COR-L47 (cell line): ENCODE results near the gene APBA1.
"Not testable (repeated sequence)": the region's sequence is repeated elsewhere in the genome, so short reads cannot be mapped to it uniquely, and the experiment has no call there.

ENCODE experiments used
- DNase-seq: peaks from one replicate; lab custom pipeline; 2025; lab: John Stamatoyannopoulos, UW

Gene APBA1

DNA sequence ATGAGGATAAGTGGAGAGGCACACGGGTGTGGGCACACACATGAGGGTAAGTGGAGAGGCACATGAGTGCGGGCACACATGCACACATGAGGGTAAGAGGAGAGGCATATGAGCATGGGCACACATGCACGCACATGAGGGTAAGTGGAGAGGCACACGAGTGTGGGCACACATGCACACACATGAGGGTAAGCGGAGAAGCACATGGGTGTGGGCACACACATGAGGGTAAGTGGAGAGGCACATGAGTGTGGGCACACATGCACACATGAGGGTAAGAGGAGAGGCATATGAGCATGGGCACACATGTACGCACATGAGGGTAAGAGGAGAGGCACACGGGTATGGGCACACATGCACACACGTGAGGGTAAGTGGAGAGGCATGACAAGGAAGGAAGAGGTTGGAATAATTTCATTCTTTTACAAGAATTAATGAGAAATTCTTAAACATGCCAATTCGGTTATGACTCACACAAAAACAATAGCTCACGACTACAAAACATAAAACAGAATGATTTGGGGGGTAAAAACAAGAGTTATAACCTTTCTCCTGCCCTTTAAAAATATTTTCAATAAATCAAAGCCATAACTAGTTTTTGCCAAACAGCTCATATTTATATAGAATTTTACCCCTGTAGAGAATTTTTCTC lies 67.5 kb downstream of the APBA1 start:
- no peak for DNase-seq

DNA sequence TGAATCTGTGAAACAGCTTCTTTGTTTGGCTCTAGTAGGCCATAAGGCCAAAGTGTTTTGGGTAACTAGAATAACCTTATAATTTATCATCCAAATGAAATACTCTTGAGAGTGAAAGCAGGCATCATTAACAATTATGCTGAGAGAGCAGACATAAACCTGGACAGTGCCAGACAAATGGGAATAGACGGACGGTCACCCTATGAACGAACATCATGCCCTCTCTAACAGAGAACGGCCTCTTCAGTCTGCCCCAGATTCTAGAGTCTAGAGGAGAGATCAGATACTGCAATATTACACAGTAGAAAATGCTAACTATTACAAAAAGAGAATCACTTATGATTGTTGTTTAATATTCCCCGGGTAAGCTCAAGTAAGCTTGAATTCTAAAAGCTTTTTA lies 68.5 kb downstream of the APBA1 start:
- no peak for DNase-seq

DNA sequence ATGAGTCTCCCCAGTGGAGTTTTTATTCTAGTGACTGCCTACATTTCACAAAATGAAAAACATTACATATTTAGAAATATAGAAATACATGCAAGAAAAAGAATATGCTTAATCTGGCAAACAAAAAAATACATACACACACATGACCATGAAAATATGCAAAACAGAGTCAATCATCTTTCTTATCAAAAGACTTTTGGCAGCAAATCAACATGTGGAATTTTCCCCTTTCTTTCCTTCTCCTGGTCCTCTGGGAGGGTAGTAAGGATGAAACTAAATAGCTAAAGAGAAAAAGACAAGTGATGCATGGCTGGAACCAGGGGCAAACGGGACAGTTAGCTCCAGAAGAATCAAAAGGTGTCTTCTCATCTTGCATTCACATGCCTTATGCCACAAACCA lies 69.4 kb downstream of the APBA1 start:
- DNase-seq: no peak

DNA sequence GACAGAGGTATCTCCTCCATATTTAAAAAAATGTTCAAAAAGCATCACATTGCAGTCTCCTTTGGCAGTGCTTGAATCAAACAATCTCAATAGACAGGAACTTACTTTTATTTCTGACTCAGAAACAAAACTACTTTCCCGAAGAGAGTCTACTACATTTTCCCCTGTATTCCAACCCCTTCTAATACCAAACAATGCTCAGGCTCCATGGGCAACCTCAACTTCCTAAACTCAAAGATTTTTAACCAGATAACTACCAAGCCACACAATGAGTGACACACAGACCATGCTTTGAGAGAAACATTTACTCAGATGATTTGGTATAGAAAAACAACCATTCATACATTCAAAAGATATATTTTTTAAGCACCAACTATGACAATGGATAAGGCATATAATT lies 70.5 kb downstream of the APBA1 start:
- no peak for DNase-seq

DNA sequence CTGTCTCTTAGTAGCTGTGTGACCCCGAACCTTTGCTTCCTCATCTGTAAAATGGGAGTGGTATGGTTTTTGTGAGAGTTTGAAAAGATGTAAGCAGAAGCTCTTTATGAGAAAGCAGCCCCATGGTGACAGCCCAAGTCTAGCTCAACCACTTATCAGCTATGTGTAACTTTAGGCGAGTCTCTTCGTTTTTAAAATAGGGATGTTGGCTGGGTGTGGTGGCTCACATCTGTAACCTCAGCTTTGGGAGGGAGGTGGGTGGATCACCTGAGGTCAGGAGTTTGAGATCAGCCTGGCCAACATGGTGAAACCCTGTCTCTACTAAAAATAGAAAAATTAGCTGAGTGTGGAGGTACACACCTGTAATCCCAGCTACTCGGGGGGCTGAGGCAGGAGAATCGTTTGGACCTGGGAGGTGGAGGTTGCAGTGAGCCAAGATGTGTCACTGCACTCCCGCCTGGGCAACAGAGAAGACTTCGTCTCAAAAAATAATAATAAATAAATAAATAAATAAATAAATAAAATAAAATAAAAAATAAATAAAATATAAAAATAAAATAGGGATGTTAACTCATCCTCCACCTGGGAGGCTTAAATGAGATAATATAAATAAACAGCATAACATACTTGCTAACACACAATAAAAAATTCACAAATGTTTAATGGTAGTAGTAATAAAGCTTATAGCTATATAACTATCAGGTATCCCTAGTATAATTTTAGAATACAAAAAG lies 71.7 kb downstream of the APBA1 start:
- DNase-seq: no peak

DNA sequence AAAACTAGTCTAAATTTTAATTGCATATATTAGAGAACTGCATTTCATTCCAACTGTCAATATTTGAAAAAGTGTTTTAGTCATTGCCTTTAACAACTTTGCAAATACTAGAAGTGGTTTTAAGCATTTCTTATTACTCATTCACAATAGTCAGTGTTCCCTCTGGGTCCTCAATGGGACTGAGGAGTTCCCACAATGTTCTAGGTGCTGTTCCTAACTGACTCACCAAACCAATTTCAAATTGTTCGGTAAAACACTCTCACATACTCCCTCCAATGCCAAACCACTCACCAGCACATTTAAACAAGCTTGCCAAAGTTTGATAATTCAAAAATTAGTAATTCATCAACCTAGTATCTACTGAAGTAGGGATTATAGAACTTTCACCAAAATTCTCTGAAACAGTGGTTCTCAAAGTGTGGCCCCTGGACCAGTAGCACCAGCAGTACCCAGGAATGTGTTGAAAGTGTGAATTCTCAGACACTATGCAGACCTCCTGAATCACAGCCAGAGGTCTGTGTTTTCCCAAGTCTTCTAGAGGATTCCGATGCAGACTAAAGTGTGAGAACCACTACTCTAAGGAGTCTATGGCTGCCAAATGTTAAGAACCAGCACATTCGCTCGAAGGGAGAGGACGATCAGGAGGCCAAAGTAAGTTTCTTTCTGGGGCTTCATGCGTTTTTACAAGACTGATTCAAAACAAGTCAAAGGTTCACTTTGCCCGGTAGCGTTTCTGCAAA lies 72.8 kb downstream of the APBA1 start:
- no peak for DNase-seq

DNA sequence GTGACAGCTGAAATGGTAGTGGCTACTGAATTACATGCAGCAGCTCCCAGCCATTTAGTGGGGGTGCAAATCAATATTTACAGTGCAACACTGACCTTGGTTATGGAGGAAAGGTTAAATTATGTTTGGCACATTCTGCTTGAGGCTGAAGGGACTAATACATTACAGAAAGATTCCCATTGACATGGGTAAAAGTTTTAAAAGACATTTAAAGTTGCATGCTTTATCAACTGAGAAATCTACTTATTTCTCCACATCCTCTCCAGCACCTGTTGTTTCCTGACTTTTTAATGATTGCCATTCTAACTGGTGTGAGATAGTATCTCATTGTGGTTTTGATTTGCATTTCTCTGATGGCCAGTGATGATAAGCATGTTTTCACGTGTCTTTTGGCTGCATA lies 75.3 kb downstream of the APBA1 start:
- DNase-seq: not testable (repeated sequence)

DNA sequence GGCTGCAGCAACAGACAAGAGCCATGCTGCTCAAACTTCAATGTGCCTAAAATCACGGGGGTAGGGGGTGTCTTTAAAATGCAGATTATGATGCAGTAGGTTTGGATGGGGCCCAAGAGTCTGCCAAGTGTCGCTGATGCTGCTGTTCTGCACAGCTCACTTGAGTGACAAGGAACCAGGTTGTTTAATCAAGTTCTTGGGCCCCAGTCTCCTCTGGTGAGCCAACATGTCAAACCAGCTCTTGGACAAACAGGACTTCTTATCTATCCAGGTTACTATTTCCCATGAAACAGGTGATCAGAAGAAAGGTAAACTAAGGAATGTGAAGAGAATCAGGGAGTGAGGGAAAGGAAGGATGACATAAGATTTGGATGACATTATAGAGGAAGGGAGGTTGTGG lies 78.0 kb downstream of the APBA1 start:
- DNase-seq: no peak

DNA sequence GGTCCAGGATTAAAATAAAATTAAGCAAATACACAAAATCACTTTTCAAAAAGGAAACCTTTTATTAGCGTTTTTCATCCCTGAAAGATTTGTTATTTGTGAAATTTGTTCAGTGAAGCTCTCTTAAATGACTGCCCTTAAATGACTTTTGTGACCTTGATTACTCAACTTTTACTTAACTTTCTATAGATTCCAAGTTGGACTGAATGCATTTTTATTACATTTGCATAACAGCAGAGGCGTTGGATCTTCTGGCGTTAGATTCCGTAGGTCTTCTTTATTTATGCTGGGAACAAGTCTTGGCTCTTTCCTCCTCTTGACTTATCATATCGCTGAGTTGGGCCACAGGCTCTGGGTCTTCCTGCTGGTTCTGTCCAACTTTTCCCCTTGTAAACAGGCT lies 78.4 kb downstream of the APBA1 start:
- no peak for DNase-seq

DNA sequence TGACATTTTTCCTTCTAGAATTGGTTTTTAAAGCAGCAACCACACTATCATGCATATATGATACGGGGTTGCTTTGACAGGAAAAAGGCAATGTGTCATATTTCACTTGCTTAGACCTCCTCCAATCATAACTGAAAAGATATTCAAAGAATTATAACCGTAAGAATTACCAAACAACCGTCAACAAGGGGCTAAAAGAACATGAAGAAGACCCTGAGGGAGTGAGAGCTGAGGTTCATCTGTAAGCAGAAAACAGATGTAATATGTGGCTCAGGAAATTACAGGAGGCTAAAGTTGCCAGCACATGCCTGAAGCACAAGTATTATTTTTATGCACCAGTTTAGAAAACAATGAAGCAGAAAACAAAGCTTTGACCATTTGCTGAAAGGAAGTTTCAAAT lies 78.9 kb downstream of the APBA1 start:
- no peak for DNase-seq

DNA sequence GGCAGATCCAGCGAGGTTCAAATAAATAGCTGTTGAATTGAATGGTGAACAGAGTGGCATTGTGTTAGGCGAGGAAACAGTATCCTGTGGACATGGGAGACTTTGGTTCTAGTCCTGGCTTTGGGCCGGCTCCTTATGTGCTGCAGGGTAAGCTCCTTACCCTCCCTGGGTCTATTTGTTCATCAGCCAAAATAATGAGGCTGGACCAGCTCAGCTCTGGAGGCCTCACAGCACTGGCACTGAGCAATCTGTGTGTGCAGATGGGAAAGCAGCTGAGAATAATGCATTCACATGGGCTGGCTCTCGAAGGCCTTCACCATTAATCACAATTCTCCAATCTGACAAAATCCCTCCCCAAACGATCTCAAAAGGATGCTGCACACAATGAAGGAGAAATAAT lies 81.9 kb downstream of the APBA1 start:
- DNase-seq: no peak

DNA sequence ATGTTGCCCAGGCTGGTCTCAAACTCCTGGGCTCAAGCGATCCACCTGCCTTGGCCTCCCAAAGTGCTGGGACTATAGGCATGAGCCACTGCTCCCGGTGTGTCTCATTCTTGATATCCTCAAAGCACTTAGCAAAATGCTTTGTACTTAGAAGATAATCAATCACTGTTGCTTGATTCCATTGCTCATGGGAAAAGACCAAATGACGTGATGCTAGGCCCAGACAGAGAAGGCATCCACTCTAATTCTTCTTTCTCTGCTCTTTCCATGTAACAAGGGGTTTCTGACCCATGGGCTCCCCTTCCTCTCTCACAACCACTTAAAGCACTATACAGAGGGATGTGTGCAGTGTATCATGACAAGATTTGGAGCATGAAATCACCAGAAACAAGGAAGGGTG lies 83.0 kb downstream of the APBA1 start:
- no peak for DNase-seq

DNA sequence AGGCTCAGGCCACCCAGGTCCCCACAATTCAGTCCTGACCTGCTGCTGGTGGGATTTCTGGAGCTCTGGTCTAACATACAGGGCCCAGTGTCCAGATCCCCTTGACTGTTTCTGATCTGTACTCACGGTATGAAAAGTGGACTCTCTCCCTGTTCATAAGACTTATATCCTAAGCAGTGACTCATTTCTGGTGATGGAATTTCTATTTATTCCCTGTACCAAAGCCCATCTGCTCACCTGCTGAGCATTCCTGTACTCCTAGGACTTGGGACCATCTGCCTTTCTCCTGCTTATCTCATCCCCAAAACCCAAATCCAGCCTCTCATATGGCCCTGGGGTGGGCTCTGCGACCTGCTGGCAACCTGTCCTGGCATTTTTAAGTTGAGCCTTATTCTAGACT lies 86.6 kb downstream of the APBA1 start:
- DNase-seq: no peak

DNA sequence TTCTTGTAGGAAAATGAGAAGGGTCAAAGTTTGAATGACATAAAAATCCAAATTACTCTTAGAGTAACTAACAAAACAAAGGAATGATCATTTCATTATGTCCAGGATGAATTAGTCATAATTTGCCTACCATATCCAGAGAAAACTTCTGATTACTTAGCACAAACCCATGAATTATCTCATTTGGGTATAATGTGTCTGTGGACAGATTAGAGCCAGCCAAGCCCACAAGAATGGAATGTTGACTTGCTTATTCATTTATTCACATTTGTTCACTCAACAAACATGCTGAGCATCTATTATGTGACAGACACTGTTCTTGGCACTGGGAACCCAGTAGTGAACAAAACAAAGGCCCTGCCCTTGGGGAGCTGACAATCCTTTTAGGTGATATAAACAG lies 87.4 kb downstream of the APBA1 start:
- no peak for DNase-seq

DNA sequence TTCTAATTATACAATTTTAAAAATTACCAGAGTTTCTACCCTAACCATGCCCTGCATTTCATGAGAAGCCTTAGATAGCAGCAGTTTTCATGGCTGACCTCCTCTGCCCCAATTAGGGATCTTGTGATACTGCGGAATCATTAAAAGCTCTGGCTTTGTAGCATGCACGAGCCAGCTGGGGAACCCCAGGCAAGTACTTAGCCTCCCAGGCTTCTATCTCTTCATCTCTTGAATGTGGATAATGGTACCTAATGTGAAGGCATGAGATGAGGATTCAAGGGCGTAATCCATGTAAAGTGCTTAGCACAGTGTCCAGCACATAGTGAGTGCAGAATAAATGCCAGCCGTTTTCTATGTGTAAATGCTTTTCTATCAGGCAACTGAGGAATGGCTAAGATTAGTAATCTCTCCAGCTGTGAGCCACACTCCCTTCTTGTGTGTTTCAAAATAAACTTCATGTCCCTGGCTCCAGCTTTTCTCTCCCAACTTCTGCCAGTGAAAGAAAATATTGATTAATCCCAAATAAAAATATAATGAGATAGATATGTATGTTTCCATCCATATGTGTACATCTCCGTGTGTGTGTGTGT lies 88.4 kb downstream of the APBA1 start:
- DNase-seq: no peak

DNA sequence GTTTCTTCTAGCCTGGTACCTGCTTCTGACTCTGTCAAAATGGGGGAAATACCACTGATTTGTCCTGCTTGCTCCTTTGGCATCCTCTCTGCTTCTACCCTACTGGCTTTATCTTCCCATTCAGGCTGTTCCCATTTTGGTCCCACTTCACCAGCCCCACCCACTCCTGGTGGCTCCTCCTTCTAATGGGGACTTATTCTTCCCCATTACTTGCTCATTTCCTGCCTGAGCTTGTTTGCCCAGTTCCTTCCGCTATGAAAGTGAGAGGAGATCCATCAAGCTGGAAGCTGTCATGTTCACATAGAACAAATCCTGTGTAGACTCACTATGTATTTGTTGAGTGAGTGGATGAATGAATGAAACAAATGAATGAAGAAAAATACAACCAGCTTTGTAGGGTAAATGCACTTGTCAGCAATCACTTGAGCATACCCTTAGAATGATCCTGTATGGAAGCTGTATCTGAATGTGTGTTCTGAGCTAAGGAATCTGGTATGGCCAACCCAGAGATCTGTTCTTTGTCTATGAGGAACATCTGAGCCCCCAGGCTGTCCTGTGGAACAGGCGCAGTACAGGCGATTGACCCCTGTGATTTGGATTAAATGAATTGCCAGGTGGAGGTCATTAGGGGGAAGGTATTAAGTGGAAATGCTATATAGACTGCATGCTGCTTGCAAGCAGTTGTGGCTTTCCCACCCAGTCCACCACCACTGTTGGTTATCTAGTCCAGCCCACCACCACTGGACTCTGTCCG lies 89.5 kb downstream of the APBA1 start:
- DNase-seq: no peak

DNA sequence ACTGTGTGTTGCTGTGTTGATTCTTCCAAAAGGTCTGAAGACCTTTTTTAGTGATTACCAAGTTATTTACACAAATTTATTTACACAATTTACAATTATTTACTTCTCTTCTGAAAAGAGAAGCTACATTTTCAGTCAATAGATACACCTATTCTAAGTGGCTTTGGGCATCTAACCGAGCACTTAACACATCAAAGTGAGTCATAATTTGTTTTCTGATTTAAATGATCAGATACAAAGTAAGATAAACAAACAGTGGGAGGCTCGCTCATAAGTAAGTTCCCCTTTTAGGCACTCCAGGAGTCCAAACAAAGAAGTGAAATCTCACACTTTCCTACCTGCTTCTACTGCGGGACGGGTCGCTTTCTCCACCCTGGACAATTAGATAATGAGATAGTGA lies 90.2 kb downstream of the APBA1 start:
- DNase-seq: no peak

DNA sequence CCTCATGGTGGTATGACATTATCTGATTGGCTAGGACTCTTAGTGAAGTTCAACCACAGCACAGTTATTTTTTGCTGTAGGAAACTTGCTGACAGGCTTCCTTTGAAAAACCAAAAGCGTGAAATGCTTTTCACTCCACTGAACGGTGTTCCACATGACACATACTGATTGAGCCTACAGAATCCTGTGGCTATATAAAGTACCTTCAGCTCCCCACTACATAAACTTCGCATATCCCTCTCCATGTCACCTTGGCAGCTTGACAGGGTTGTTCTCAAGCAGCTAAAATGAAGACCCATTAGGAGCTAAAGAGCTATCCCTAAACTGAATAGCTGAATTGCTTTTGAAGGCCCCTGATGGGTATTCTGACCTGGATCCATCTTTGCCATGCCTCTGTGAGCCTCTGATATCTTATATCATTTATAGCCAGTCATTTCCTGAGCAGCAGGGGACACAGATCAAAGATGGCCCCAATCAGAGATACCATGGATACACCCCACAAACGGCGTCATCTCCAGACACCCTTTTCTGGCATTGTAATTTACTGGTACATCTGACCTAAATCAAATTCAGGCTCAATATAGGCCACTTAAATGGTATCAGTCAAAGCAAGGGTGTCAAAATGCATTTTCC lies 91.5 kb downstream of the APBA1 start:
- no peak for DNase-seq

DNA sequence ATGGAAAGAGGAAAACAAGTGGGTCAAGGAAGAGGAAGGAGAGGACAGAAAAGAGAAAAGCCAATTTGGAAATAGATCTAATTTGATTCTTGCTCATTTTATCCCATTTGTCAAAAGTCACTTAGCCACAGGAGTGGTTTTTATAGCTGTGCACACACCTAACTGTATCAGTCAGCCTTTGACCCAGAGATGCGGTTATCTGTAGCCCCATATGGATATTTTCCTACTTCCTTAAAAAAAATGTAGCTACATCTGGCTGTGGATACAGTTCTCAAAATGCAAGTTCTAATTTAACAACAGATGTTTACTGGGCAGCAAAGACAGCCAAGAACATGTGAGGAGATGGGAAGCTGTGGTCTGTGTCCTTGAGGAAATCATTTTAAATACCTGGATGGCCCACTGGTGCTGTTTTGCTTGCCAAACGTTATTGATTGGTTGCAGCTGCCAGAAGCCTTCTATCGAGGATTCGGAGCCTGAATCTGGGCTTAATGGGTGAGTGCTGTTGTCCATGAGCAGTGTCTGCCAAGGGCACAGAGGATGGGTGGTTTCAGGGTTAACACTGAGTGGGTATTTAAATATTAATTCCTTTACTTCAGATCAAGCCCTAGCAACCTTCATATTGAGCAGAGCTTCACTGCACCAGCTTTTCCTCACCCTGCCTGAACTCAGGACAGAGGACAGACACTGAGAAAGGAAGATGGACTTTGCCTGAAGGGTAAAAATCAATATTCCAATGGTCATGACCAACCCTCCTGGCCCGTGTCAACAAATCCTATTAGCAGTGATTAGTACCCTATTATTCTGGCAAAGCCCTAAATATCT lies 92.2 kb downstream of the APBA1 start:
- no peak for DNase-seq

DNA sequence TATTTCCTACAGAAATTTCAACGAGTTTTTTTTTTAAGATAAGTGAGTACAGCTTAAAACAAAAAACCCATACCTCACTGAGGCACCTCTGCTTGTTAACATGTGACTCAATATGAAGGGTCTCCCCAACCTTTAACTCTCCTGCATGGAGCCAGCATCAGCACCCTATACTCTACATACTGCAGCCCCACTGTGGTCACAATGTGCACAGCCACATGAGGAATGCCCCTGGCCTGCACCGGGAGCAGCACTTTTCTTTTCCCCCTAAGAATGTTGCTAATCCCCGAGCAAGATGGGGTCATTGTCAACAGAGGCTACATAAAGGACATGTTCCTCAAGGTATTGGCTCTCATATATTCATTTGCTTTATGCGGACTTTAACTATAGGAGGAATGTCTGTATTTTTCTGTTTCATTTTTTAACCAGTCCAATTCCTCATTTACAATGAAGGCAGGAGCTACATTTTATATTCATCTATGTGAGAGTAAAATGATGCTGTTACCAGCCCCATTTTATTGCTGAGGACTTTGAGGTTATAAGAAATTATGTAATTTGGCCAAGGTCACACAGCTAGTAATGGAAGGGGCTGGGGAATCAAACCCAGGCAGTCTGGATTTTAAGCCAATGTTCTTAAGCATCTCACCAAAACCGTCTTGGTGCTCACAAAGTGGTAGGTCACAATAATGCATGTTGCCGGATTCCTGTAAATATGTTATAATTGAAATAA lies 93.0 kb downstream of the APBA1 start:
- no peak for DNase-seq
